NCI-H1930 (cell line): ENCODE measurements around the gene CYTH1.

Experiments
- DNase-seq, 2 experiments: peaks; one replicate each; lab custom pipeline; 2025; lab: John Stamatoyannopoulos, UW

The CYTH1 gene

DNA sequence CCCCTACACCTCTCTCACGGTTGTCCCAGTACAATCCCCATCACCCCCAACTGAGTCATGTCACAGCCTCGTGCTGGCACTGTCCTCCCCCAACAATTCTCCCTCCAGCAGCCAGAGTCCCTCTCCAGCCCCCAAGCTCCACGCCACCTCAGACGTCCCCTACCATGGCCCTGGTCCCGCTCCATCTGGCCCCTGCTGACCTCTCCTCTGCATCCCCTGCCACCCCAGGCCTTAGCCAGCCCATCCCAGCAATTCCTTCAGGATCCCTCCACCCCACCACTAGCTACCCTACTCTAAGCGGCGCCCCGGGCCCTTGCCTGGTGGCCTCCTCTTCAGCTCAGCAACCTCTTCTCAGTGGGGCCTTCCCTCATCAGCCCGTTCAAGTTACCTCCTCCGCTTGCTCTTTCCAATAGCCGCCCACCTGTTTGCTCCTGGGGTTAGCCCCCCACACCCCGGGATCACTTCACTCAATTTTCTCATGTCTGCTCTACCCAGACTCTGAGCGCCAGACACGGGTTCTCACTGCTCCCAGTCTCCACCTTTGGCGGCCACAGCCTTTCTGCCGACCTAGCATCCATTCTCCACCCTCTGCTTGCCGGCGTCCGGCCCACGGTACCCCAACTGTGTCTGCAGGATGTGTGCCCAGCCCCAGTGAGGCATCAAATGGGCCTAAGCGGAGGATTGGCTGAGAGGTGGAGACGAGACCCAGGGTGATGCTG, 112.7 kb downstream of the CYTH1 start:
- no peak for DNase-seq

DNA sequence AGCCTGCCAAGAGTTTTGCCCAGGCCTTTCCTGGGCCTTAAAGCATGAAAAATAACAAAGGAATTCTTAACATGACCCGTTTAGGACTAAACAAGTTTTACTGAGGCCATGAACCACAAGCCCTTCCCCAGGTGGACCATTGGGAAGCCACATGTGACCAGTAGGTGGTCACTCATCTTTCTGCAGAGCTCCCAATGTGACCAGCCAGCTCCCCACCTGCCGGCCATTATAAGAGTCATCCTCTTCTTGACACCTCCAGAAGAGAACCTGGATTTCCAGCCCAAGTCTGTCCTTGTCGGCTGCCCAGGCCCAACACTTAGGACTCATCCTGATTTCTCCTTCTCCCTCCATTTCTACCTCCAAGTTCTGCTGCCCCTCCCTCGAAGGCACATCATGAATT, 113.2 kb downstream of the CYTH1 start:
- no peak for DNase-seq

DNA sequence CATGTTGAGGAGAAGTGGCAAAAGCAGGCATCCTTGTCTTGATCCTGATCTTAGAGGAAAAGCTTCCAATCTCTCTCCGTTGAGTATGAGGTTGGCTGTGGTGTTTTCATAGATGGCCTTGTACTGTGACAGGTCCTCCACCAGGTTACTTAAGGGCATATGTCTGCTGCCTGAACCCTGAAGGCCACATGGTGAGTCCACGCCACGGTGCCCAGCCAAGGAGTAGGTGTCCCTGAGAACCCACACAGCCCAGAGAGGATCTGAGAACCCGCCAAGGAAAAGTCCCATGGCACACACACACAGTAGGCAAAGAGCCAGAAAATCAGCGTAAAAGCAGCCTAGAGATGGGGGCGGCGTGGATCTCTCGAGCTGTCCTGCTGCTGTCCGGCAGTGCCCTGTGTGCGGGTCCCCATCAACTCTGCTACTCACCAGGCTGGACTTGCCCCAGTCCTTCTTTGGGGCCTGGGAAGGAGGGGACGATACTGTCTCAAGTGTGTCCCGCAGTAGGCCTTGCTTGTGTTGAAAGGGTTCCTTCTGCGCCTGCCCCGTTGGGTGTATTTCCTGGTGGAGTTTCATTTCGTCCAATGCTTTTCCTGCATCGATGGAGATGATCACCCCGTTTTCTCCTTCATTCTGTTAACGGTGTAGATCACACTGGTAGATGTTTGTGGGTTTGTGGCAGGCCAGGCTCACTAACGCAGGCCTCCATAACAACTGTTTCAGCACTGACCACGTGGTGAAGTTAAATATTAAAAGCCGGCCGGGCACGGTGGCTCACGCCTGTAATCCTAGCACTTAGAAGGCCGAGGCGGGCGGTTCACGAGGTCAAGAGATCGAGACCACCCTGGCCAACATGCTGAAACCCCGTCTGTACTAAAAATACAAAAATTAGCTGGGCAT, 114.1 kb downstream of the CYTH1 start:
- DNase-seq, result no peak

DNA sequence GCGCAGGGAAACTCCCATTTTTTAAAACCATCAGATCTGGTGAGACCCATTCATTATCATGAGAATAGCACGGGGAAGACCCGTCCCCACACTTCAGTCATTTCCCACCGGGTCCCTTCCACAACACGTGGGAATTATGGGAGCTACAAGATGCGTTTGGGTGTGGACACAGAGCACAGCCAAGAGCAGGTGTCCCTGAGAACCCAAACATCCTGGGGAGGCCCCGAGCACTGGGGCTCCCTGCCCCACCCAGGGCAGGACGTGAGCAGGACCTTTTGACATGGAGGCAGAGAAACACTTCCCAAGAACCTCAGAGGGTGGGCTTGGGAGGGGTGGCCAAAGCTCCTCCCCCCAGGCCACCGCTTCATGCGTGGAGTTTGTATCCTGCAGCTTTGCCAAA, 115.0 kb downstream of the CYTH1 start:
- no peak for DNase-seq

DNA sequence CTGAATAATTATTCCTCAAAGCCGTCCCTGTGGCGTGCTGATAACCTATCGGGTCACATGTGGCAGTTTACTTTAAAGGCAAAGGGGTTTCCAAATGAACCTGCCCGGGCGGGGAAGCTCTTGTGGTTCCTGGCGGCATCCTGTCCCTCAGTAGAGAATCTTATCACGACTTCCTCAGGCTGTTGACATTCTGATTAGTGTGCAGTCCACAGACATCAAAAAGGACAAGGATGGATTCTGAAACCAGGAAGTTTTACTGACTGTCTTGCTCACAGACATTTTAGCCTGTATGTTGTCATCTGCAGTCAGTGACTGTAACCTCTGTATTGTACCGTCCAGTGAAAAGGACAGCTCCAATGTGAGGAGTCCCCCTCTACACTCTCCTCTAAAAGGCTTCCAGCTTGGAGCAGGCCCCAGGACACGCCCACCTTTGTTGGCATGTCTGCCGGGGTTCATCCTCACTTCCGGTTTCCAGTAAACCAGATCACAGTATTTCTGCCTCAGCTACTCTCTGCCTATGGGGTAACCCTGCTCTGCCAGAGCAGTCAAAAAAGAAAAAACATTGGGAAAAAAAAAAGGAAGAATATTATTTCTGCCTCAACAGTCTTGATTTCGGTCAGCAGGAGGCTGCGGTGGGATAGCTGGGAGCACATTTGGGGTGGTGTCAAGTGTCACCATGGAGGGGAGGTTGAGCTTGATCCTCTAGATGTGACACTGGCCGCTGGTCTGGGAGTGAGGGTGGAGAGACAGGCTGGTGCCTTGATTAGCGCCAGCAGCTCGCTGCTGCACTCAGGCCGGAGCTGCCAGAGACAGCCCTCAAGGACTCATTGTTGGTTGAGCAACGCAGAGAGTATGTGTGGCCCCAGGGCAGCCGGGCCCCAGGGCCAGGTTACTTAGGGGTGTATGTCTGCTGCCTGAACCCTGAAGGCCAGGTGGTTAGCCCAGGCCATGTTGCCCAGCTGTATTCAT, 115.8 kb downstream of the CYTH1 start:
- no peak for DNase-seq

DNA sequence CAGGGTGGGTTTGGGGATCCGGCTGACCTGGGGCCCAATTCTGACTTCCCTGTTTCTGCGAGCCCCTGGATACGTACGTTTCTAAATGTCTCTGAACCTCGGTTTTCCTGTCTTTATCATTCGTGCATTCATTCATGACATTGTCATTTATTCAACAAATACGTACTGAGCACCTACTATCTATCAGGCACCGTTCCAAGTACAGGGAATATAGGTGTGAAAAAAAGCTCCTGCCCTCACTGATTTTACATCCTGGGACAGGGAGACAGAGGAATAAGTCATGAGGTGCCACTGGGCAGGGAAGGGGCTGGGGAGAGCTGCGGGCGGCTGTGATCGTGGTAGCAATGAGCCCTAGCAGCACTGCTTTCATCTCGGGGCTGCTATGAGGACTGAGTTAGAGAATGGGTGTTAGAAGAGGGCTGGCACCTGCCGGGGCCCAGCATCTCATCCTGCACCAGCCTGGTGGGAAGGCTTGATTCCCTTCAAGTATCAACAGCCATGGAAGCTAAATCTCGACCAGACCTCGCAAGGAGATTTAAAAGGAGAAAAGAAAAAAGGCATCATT, 116.6 kb downstream of the CYTH1 start:
- DNase-seq, result no peak

DNA sequence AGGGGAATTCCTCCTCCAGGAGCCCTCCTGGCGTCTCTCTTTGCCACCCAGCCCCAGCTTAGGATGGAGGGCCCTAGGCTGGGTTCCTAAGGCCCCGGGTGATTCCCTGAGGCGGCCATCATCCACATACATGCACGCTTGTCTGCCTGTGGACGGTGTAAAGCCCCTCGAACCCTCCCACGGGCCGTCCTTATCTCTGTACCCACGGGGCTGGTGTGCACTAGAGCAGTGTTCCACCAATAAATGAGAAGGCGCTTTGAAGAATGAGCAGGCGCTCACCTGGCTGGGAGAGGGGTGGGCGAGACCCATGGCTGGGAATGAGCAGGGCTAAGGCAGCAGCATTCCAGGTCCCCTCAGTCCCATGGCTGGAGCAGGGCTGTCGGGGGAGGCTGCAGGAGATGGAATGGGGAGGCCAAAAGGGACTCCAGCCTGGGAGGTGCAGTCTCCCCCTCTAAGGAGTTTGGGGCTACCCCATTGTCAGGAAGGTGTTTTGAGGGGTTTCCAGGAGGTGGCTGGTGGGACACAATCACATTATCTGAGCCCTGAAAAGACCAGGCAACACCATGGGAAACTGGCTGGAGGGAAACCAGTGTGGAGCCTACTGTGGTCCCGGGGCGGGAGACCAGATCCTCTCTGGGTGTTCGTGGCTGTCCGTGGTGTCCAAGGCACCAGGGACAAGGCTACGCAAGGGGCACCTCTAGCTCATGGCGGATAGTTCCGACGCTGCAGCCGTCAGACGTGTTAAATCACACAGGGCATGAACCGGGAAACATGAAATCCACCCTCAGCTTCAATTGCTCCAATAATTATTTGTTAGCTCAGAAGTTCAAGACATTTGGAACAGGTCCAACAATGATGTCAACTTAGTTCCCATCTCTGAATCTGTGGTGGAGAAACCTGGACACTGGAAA, 117.3 kb downstream of the CYTH1 start:
- DNase-seq, result no peak

DNA sequence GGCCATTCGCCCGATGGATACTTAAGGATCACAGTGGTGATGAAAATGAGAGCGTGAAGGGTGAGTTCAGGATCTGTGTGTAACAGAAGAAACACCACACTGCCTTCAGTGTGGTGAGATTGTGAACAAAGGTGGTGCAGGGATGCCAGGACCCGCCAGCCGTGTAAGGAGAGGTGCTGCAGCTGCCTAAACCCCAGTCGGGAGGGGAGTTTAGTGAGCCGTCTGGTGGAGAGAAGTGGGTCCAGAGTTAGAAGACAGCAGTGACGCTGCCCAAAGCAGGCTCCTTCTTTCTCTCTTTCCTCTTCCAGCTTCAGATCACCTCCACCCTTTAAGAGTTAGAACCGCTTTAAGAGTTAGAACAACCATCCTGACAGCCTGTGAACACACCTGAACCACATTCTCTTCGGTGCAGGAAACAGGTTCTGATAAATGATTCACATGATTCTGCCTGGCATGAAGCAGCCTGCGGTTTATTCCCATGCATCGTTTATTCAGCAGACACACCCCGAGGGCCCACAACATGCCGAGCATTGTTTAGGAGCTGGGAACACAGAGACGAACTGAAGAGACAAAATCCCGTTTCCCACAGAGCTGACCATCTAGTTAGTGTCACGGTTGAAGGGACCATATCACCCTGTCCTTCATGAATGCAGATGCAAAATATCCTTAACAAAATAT, 120.8 kb downstream of the CYTH1 start:
- no peak for DNase-seq

DNA sequence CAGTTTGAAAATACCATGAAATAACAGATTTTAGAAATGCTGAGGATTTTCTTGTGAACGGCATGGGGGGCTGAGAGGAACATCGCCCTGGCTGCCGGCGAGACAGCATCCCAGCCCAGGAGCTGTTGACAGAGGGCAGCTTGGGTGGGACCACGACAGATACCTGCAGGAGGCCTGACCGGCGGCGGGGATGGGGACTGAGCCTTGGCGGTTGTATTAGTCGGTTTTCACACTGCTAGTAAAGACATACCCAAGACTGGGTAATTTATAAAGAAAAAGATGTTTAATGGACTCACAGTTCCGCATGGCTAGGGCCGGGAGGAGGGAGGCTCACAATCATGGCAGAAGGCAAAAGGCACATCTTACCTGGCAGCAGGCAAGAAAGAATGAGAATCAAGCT, 122.5 kb downstream of the CYTH1 start:
- no peak for DNase-seq

DNA sequence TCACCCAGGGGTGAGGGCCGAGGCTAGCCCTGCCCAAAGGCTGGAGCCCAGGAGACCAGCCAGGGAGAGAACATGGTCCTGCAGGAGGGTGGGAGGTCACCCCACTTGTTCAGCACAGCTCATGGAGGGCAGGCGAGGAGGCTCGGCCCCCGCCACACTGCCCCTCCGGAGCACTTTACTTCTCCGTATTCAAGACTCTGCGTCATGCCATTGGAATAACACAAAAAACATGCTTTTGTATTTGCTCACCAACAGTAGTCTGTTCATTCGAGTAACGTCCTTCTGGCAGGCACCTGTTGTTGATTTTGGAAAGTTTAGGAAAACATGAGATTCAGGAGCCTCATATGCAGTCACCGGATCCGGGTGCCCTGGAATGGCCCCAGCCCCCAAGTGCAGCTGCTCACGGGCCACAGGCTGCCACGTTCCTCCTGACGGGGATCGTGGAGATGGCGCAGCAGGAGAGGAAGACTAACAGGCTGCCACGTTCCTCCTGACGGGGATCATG, 123.7 kb downstream of the CYTH1 start:
- no peak for DNase-seq

DNA sequence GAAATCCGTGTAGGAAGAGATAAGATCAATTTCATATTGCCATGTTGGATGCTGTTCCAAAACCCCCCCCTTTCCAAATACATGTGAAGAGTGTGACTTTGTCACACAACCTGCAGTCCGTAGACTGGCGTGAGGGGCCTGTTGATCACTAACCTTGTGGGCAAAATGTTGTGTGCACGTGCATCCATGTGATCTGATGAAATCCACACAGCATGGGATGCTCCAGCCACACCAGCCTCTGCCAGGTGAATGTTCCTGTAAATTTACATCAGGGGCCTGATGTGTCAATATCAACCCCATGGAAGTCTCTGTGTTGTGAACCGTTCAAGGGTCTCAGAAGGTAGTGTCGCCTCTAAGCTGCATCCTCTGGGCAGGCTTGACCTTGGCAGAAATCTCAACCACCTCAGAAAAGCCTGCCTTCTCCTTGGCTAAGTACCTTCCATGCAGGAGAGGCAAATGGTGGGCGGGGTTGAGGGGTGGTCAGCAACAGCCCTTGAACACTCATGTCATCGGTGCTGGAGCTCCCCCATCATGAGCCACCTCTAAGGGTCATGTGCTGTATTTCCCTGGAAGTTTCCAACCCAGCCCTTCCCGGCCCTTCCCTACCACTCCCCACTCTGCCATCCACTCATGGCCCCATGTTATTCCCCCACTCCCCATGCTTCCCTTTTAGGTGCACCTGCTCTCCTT, 126.7 kb downstream of the CYTH1 start:
- DNase-seq, result no peak

DNA sequence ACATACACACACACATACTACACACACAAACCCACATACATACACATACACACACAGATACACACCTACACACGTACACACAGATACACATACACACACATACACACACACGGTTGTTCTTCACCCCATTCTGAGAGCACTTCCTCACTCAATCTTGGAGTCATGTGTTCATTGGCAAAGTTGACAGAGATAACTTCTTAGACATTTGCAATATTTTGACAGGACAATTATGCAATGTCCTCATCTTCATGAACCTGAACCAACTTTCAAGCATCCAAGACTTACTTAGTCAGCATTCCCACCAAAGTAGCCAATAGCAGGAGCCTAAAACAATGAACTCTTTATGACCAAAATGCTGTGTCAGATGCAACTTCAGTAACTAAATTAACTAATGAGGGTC, 127.7 kb downstream of the CYTH1 start:
- DNase-seq, result no peak

DNA sequence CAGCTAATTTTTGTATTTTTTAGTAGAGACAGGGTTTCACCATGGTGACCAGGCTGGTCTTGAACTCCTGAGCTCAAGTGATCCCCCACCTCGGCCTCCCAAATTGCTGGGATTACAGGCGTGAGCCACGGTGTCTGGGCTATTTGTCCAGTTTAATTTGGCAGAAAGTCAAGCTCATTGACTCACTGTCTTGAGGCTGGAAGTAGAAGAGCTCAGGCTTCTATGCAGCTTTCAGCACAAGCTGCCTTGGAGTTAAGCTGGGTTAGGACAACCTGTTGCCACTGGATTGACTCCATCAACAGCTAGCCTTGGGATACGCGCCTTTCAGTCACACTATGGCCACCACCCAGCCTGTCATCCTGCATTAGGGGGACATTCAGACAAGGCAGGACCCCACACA, 128.7 kb downstream of the CYTH1 start:
- DNase-seq, result no peak

DNA sequence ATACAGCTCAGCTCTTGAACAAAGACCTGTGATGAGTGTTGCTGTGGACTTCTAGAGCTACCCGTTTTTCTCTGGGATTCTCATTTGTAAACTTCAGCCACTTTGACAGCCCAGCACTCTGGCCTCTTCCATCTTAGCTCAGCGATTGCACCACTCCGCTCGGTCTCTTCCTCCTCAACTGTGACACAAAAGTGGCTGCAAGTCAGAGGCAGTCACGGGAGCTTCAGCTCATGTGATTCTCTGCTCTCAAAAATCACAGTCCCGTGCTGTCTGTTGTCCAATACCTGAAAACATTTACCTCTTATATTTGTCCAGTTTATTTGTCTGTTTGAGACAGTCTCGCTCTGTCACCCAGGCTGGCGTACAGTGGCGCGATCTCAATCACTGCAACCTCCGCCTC, 129.2 kb downstream of the CYTH1 start:
- no peak for DNase-seq

DNA sequence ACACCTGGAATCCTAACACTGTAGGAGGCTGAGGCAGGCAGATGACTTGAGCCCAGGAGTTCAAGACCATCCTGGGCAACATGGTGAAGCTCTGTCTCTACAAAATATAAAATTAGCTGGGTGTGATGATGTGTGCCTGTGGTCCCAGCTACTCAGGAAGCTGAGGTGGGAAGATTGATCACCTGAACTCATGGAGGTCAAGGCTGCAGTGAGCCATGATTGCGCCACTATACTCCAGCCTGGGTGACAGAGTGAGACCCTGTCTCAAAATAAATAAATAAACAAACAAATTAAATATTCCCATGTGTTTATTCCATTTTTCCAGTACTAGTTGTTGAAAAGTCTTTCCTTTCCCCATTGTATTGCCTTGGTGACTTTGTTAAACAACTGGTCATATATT, 130.0 kb downstream of the CYTH1 start:
- no peak for DNase-seq

DNA sequence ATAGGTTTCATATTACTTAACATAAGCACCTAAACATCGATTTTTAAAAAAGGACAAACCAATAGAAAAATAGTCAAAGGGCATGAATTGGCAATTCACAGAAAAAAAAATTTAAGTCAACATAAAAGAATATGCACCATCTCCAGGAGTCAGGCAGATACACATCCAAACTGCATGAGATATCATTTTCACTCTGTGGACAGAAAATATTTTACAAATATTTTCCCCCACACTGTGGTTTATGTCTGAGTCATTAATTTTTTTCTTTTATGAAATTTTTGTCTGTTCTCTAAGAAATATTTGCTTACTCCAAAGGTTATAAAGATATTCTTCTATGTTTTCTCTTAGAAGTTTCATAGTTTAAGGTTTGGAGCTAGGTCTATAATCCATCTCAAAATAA, 130.5 kb downstream of the CYTH1 start:
- no peak for DNase-seq

DNA sequence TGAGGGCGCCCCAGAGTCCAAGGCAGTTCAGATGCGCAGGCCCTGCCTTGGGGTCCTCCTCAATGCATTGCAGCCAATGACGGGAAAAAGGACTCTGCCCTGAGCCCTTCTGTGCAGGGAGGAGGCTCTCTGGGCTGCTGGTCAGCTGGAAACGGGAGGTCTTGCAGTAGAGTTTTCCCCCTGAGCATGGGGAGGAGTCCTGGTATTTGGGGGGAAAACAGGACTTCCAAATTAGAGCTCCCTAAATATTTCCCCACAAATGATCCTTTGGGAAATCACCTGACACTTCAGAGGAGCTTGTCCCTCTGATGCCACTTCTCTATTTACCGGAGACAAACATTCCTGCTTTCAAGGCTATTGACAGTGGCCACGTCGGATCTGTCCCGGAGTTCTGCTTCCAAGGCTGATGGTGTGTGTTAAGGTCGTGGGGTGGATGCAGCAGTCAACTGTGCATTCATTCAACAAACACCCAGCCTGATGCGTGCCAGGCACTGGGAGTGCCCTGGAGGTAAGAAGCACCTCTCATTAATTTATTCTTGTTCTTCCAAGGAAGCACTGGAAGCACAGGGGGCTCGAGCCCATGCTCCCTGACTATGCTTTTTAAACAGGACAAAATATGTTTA, 131.9 kb downstream of the CYTH1 start:
- DNase-seq, result no peak

DNA sequence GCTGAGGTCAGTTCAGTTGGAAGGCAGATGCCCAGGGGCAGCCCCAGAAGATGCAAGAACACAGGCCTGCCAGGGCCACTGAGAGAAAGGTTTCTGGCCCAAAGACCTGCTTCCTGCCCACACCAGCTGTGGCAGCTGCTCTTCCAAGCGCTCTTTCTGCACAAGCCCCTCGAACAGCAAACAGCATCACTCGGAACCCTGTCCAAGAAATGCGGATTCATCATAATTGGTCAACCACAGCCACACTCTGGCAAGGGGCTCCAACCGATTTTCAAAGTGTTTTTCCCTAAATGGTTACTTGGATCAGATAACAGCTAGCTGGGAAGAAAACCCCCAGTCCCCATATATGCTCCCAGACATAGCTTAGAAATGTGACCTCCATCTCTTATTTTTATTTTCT, 133.8 kb downstream of the CYTH1 start:
- DNase-seq, result no peak

DNA sequence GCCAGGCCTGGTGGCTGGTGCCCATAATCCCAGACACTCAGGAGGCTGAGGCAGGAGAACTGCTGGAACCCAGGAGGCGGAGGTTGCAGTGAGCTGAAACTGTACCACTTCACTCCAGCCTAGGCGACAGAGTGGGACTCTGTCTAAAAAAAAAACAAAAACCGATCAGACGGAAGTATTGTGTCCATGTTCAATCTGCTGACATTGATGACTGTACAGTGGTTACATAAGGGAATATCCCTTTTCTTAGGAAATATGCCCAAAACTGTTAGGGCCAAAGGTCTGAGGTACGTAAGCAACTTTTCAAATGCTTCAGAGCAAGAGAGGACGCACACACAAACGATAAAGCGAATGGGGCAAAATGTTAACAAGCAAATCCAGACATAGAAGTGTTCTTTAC, 135.0 kb downstream of the CYTH1 start:
- no peak for DNase-seq
